Measurements from ENCODE around the gene ATG5.

The ATG5 gene

GRCh38 chr6:106220485-106220884 is 105.1 kb downstream of the ATG5 start:
- DNase-seq (ENCODE audit: low read depth) = no peak

- DNase-seq (ENCODE audit: low read depth) = no peak
These were observed 109.0 kb downstream of the ATG5 start for GRCh38 chr6:106216527-106216926.

GRCh38 chr6:106215608-106216007 is 110.0 kb downstream of the ATG5 start:
- DNase-seq (ENCODE audit: low read depth) = no peak

- no peak for DNase-seq (ENCODE audit: low read depth)
These were observed 111.0 kb downstream of the ATG5 start for GRCh38 chr6:106214531-106214930.

GRCh38 chr6:106213660-106214289 is 111.8 kb downstream of the ATG5 start:
- no peak for DNase-seq (ENCODE audit: low read depth)

GRCh38 chr6:106212576-106212975 is 113.0 kb downstream of the ATG5 start:
- DNase-seq (ENCODE audit: low read depth) = no peak

- no peak for DNase-seq (ENCODE audit: low read depth)
These were observed 118.7 kb downstream of the ATG5 start for GRCh38 chr6:106206905-106207304.

- DNase-seq (ENCODE audit: low read depth) = no peak
These were observed 120.6 kb downstream of the ATG5 start for GRCh38 chr6:106204961-106205360.

- DNase-seq (ENCODE audit: low read depth) = no peak
These were observed 125.6 kb downstream of the ATG5 start for GRCh38 chr6:106199998-106200397.

GRCh38 chr6:106199331-106199730 is 126.2 kb downstream of the ATG5 start:
- no peak for DNase-seq (ENCODE audit: low read depth)

GRCh38 chr6:106197441-106197840 is 128.1 kb downstream of the ATG5 start:
- no peak for DNase-seq (ENCODE audit: low read depth)

GRCh38 chr6:106194949-106195921 is 130.3 kb downstream of the ATG5 start:
- DNase-seq (ENCODE audit: low read depth) = no peak

- DNase-seq (ENCODE audit: low read depth) = no peak
These were observed 132.7 kb downstream of the ATG5 start for GRCh38 chr6:106192824-106193223.

GRCh38 chr6:106188104-106188794 is 137.3 kb downstream of the ATG5 start:
- no peak for DNase-seq (ENCODE audit: low read depth)

- no peak for DNase-seq (ENCODE audit: low read depth)
These were observed 138.1 kb downstream of the ATG5 start for GRCh38 chr6:106187424-106187982.

- DNase-seq (ENCODE audit: low read depth) = no peak
These were observed 138.8 kb downstream of the ATG5 start for GRCh38 chr6:106186714-106187113.

GRCh38 chr6:106186172-106186571 is 139.4 kb downstream of the ATG5 start:
- DNase-seq (ENCODE audit: low read depth) = no peak

GRCh38 chr6:106185615-106186014 is 139.9 kb downstream of the ATG5 start:
- DNase-seq (ENCODE audit: low read depth) = no peak

- no peak for DNase-seq (ENCODE audit: low read depth)
These were observed 140.9 kb downstream of the ATG5 start for GRCh38 chr6:106184629-106185028.

GRCh38 chr6:106183430-106183829 is 142.1 kb downstream of the ATG5 start:
- no peak for DNase-seq (ENCODE audit: low read depth)

- DNase-seq (ENCODE audit: low read depth) = no peak
These were observed 143.1 kb downstream of the ATG5 start for GRCh38 chr6:106182455-106182854.

GRCh38 chr6:106181664-106182418 is 143.7 kb downstream of the ATG5 start:
- DNase-seq (ENCODE audit: low read depth) = no peak

All from stimulated activated CD8-positive, alpha-beta memory T cell treated with anti-CD3 and anti-CD28 coated beads, Interleukin-12 subunit alpha, Interleukin-12 subunit beta, amount 100 ng/mL, for 1 hour (primary cell).